Immature natural killer cell (primary cell): ENCODE data around the gene OR7G3. TPM values are rescaled to one million over a fixed set of nuclear protein-coding genes. Genes with fewer than 3 reads are reported as not detected.

Source experiments
- polyA plus RNA-seq, 3 donors: library from polyadenylated mRNA; unstranded; fragments of 300-500 nt; fragmentation: Illumina TruSeq; gene quantifications; one replicate each; pipeline ENCODE4 v1.2.3, GENCODE V29; 2021

OR7G3 gene
- polyA plus RNA-seq, 3 donors from 2014 or later, result not detected

Other genes starting within 250 kb of the OR7G3 start
- gene MUC16, start 116.5 kb downstream of the OR7G3 start, polyA plus RNA-seq, result not detected
- not detected for gene OR1M1, start 39.9 kb downstream of the OR7G3 start, polyA plus RNA-seq
- gene OR7G2, start 19.5 kb downstream of the OR7G3 start, polyA plus RNA-seq, result not detected
- gene OR7G1, start 11.2 kb downstream of the OR7G3 start, polyA plus RNA-seq, result not detected
- 10 to 100 TPM; 20.3 to 40.4 (median 21.5) TPM for gene ZNF317, start 13.4 kb upstream of the OR7G3 start, polyA plus RNA-seq
- gene OR7D2, start 52.0 kb upstream of the OR7G3 start, polyA plus RNA-seq, result not detected
- gene OR7D4, start 92.6 kb upstream of the OR7G3 start, polyA plus RNA-seq, result not detected
- not detected for gene OR7E24, start 124.0 kb upstream of the OR7G3 start, polyA plus RNA-seq
- gene ZNF699, start 182.9 kb upstream of the OR7G3 start, polyA plus RNA-seq, result 10 to 100 TPM in 2 of 3 donors, 1 to 10 TPM in 1; 8.1 to 11.0 (median 10.9) TPM
- 10 to 100 TPM; 12.3 to 26.4 (median 16.4) TPM for gene ZNF559, start 197.2 kb upstream of the OR7G3 start, polyA plus RNA-seq
- gene ZNF177, start 236.1 kb upstream of the OR7G3 start, polyA plus RNA-seq, result under 1 TPM in 1 of 3 donors, not detected in 2; 0.52 TPM